Measurements from ENCODE around the gene ANTXR2.

- TF ChIP-seq CTCF (IDR thresholded peaks at IDR 0.05) (no peak), POLR2A (IDR thresholded peaks at IDR 0.05) (no peak)
Measured at GRCh38 chr4:80079255-80079923, 6.4 kb upstream of the ANTXR2 start.

Measured in right lobe of liver (tissue), 4 donors.